ENCODE results near the gene MSI1. TPM values are rescaled to one million over a fixed set of nuclear protein-coding genes. Genes with fewer than 3 reads are reported as not detected.

The MSI1 gene
- total and polyA plus RNA-seq, 2 of the 13 experiments (the other 11 are each of a cell fraction or from before 2014, with no cell fraction given): 0.09 to 0.46 TPM

GRCh38 chr12:120301962-120302815 is 66.8 kb downstream of the MSI1 start, which contains the start of gene SIRT4 (continued):
- TF ChIP-seq PBX2 (CRISPR knock-in tag; IDR thresholded peaks at IDR 0.05) (peak; percentile 63; the same call in 1 of the 2 replicates), SMAD1 (CRISPR knock-in tag; IDR thresholded peaks at IDR 0.05; ENCODE audit: borderline replicate concordance, low read depth) (no peak), ZNF556 (CRISPR knock-in tag; IDR thresholded peaks at IDR 0.05; ENCODE audit: borderline replicate concordance) (peak; percentile 66; the same call in 1 of the 2 replicates), FOXK2 (IDR thresholded peaks at IDR 0.05) (peak; percentile 94), ZNF142 (CRISPR knock-in tag; IDR thresholded peaks at IDR 0.05) (no peak), ZNF30 (CRISPR knock-in tag; IDR thresholded peaks at IDR 0.05) (no peak), ZFY (CRISPR knock-in tag; IDR thresholded peaks at IDR 0.05) (0 out of 2 replicates have a peak, but pooled peaks have one; percentile 8), ZNF446 (CRISPR knock-in tag; IDR thresholded peaks at IDR 0.05) (no peak), BORCS8-MEF2B (CRISPR knock-in tag; IDR thresholded peaks at IDR 0.05) (peak; percentile 52; the same call in 1 of the 2 replicates), ZNF44 (CRISPR knock-in tag; IDR thresholded peaks at IDR 0.05) (no peak), ZNF513 (CRISPR knock-in tag; conservative IDR thresholded peaks at IDR 0.05) (no peak), ZNF251 (CRISPR knock-in tag; IDR thresholded peaks at IDR 0.05) (no peak), XRCC5 (optimal IDR thresholded peaks at IDR 0.05; ENCODE audit: low read length) (peak; percentile 82), ZFP36L2 (CRISPR knock-in tag; IDR thresholded peaks at IDR 0.05) (no peak), MED1 (CRISPR knock-in tag; IDR thresholded peaks at IDR 0.05) (peak; percentile 60; the same call in 1 of the 2 replicates), SNAPC4 (CRISPR knock-in tag; IDR thresholded peaks at IDR 0.05) (0 out of 2 replicates have a peak, but pooled peaks have one; percentile 83)
